Stimulated activated CD4-positive, alpha-beta T cell treated with anti-CD3 and anti-CD28 coated beads, Interleukin-15, amount 100 ng/mL, for 48 hours (primary cell): ENCODE data around the gene SLC24A4.

Experiments used
- DNase-seq, 2 donors: peaks; one replicate each; pipeline ENCODE4 v3.0.0-alpha.2; 2020; ENCODE audit warnings: low read depth in 2 of 2

Gene SLC24A4

DNA sequence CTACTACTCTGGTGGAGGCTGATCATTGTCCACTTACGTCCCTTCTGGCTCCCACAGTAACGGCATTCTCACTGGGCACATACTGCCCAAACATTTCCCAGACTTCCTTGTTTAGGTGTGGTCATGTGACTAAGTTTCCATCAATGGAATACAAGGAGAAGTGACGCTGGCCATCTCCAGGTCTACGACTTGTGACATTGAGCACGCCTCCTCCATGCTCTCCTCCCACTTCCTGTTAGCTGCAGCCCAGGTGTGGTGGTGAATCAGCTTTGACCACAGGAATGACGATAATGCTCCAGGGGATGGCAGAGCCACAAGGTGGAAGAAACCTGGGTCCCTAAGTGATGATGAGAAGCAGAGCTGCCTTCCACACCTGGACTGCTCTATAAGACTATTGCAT, 6.0 kb upstream of the SLC24A4 start:
- DNase-seq = no peak

DNA sequence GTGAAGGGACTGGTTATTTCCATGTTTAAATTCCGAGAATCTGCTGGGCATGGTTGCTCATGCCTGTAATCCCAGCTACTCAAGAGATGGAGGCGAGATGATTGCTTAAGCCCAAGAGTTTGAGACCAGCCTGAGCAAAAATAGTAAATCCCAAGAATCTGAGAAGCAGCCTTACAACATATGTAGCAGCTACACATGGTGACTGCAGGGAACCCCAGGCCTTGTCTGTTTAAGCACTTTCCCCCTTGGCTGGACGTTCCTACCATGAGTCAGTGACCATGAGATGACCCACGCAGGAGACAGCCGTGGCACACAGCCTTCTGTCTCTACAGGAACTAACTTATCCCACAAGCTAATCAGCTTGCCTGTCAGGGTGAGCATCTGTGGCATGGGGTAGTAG, 5.5 kb upstream of the SLC24A4 start:
- no peak for DNase-seq

DNA sequence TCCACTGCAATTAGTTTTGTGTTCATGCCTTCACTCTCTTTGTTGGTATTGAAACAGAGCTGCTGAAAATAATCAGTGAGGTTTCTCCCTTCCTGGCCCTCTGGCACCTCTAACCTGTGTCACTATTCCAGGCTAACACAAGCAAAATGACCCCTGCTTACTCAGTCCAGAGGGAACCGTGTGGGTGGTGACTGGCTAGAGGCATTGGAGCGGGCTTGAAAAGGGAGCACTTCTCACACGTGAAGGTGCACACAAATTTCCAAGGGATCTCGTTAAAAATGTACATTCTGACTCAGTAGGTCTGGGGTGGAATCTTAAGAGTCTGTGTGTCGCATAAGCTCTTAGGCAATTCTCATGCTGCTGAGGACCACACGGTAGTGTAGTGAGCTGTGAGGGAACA, 1.3 kb upstream of the SLC24A4 start:
- no peak for DNase-seq

DNA sequence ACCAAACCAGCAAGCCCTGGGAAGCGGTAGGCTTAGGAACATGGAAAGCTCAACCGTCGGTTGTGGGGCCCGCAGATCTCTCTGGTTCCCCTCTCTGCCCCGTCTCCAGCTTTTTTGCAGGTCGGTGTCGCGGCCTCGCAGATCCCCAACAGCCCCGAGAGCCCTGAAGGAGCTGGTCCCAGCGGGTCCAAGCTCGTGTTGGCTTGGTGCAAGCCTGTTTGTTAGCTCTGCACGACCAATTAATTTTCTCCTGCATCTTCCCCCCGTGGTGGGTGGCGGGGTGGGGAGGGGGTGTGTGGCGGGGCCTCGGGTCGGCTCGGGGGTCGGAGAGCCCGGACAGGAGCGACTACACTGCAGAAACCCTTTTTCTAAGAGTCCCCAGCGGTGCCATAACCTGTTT, 449 bp upstream of the SLC24A4 start:
- DNase-seq = no peak

DNA sequence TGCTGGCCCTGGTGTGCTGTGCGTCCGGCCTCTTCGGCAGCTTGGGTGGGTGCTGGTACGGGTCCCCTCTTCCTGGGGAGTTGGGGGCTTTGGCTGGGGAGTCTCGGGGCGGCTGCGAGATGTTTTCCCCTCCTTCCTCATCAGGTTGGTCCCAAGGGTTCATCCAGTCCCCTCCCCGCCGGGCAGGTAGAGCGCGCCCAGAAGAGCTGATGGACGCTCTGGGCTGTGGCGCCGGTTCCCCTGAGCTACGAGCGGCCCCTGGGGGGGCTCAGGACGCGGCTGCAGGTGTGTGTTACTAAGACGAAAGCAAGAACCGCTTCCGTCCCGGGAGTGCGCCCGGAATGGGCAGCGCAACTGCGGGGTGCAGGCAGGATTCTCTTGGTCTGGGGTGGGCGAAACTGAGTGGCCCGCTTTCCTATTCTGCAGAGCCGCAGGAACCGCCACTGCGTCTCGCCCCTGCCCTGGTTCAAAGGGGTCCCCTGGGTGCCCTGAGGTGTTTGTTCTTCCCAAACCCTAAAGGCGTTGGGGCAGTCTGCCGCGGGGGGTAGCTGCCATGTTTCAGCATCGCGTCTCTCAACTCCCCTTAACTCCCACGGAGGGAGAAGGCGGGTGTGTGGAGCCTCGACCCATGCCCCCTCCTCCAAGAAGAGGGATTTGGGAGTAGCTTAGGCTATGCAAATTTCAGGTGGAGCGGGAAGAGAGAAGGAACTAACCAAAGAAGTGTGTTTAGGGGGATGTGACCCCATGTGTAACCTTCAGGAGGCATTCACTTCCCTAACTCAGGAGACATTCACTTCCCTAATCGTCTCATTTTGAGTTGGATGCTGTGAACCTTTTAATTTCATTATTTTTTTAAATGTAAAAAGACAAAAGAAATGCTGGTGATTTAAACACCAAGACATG, 1.2 kb downstream of the SLC24A4 start:
- no peak for DNase-seq

DNA sequence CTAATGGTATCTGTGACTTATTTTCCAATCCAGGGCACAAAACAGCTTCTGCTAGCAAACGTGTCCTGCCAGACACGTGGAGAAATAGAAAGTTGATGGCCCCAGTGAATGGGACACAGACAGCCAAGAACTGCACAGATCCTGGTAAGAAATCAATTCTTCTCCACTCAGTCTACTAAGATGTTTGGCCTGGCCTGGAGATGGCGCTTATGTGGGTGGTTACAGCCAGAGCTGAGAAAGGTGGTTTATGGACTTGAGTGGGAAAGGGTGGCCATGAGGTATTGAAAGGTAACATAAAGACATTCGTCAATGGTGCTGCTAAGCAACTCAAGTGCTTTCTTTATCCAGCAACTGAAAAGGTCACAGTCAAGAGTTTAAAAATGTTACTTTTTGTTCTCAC, 2.9 kb downstream of the SLC24A4 start:
- no peak for DNase-seq

DNA sequence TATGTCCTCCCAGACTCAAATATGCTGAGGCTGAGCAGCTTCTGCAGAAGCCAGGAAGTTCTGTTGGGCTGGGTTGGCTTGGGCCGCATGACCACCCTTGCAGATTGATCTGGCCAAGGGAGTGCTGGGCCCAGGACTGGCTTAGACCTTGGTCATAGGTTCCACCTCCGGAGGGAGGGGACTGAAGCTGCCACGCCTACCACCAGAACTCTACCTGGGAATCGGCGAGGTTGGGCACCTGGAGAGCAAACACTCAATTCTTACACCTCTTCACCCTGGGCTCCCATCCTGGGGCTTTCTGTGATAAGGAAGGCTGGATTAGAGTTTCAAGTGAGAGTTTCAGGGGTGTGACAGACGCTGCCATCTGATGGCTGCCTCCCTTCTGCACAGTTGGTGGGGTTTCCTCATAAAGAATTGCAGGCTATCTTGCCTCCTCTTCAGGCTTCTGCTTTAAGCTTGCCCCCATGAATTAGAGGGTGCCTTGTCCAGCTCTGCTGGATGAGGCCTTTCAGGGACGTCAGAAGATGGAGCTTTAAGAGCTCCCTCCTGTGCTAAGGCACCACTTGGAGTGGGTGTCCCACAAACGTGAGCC, 5.8 kb downstream of the SLC24A4 start:
- no peak for DNase-seq

DNA sequence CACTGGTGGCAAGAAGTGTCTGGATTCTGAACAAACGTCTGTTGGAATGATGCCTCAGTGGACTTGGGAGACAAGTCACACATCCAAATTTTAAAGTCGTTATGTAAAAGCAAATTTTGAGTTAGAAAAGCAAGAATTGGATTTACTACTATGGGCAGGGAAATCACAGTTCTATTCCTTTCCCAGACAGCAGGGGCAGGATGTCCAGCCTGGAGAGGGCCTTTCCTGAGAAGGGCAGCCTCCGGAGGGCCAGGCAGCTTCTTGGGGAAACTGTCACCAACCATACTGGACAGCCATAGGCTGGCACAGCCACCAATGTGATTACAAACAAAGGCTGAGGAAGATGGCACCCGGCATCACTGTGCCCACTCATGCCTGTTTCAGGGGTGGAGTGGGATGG, 11.1 kb downstream of the SLC24A4 start:
- DNase-seq = no peak

DNA sequence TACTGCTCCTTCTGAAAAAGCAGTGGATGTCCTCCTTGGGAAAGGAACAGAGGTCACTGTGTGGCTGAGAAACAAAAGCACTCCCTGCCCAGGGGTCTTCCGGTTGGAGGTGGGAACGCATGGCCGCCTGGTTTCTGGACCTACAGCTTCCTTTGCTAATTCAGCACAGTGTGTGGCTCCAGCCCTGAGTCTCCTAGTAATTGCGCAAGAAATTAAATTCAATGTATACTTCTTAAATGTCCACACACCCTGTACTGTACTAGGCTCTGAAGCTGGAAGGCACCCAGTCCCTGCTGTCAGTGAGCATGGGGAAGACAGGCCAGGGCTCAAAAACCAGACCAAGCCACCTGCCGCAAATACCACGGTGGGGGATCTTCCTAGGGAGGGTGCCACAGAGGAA, 13.4 kb downstream of the SLC24A4 start:
- DNase-seq = no peak

DNA sequence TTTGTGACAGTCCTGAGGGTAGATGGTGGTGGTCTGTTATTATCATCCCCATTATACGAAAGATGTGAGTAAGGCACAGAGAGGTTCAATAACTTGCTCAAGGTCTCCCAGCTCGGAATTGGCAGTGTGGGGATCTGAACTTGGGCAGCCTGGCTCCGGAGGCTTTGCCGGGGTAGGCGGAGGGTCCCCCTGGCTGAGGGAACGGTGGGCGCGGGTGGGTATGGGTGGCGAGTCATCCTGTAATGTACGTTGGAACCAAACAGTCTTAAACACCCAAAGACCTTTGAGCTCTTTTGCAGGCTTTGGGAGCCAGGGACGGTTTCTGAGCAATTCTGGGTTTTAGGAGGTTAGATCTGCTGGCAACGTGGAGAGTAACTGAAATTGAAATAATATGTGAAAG, 16.5 kb downstream of the SLC24A4 start:
- DNase-seq = no peak

DNA sequence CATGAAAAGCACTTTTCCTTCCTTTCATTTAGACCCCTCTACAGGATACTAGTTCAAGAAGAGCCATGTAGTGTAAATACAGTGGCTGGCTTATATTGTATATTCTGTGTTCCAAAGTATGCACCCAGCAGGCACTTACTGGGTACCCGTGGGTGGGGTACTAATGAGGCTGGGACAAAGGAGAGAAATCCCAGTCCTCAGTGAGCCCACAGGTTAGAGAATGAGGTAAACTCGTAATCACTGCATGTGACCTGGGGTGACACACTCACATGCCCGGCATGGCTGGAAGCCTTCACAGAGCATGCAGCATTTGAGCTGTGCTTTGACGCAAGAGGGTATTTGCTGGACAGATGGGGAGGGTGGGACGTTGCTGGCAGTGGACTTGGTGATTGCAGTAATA, 17.1 kb downstream of the SLC24A4 start:
- no peak for DNase-seq

DNA sequence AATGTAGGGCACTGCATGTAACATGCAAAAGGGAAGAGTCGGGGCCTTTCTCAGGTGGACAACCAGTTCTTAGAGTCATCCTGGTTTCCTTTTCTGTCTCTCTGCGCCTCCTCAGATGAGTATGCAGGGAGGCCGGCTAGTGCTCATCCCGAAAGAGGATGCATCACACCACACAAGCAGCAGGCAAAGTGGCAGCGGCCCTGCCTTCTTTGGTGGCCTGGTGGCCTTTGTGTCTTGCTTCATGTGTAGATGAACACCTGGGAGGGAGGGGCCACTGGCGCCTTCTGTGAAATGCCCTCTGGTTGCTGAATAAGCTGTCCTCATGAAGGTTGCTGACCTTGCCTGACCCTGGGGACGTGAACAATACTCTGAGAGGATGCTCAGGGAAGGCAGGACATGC, 18.0 kb downstream of the SLC24A4 start:
- peak in 1 of 2 donors; percentile 24 for DNase-seq

DNA sequence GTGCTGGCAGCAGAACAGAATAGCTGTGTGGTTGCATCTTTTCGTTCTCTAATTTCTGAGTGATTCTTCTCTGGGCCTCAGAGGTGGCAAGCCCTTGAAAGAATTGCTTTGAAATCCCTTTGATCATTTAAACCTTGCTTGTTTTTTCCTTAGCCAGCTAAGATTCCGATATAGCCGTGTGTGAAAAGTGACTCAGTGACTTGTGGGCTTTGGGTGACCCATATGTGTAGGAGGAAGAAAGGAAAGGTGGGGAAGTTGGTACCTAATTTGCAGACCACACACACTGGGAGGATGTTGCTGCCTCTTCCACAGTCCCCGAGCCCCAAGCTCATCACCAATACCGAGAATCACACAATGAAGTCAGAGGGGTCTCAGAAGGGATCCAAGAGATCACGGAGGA, 18.8 kb downstream of the SLC24A4 start:
- peak; percentile 37 to 43 for DNase-seq

DNA sequence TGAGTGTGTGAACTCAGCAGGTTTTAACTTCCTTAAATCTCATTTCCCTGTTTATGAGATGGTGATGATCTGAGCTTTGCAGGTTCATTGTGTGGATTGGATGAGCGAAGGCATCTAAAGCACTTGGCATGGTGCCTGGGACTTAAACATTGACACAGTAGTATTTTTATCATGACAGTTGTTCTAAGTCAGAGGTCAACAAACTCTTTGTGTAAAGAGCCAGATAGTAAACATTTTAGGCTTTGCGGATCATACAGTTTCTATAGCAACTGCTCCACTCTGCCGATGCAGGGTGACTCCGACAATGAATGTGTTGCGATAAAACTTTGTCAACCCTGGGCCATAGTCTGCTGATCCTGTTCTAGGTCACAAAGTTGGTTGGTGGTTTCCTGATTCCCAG, 25.2 kb downstream of the SLC24A4 start:
- no peak for DNase-seq

DNA sequence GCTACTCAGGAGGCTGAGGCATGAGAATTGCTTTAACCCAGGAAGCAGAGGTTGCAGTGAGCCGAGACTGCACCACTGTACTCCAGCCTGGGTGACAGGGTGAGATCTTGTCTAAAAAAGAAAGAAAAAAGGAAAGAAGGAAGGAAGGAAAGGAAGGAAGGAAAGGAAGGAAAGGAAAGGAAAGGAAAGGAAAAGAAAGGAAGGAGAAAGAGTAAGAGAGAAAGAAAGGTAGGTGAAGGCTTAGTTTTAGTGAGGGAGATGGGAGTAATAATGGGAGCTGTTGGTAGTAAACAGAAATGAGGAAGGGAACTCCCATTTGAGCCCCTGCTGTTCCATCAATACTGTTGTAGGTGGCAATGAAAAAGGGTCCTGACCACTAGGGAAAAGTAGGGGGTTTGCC, 28.8 kb downstream of the SLC24A4 start:
- DNase-seq = no peak

DNA sequence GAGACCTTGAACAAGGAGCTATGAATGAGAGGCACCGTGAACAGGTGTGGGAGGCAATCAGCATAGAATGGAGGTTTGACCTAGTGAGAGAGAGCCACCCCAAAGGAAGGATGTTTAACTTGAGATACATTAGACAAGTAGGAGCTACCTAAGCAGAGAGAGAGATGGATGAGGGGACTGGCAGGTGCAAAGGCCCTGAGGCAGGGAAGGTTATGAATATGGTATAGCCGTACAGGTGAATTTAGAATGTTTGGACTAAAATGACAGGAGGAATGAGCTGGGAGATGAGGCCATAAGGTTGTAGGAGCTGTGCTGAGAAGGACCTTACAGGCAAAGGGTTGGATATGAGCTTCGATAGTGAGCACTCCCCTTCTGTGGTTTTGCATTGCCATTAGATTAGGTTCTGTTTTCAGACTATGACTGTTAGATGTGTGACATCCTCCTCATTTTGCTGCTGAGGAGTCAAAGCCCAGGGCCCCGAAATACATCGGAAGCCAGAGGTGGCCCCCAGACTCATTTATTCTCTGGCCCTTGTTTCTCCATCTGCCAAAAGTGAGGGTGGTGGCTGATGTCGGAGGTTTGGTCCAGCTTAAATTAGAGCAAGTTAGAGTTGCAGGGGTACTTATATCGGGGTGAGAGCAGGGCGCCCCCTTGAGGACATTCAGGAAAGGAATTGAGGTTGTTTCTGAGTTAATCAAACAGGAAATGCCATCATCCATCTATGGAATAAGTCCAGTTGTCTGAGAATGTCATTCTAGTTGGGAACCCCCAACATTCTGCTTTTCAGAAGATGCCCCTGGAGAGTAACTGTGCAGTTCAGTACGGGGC, 29.4 kb downstream of the SLC24A4 start:
- peak in 1 of 2 donors; percentile 39 for DNase-seq

DNA sequence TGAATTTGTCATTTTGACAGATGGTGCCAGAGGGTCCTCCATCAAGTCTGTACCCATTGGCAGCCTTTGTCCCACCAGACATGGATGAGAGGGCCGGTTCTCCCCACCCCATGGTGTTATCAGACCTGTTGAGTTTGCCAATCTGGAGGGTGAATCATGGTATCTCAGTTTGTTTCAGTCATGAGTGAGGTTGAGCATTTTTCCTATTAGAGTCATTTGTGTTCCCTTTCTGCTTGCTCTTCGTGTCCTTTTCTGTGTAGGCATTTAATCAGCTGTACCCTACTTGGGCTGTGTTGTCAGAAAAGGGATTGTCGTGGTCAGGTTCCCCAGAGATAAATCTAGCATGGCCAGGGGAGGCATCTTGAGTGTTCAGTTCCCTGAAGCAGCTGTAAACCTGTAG, 30.5 kb downstream of the SLC24A4 start:
- no peak for DNase-seq

DNA sequence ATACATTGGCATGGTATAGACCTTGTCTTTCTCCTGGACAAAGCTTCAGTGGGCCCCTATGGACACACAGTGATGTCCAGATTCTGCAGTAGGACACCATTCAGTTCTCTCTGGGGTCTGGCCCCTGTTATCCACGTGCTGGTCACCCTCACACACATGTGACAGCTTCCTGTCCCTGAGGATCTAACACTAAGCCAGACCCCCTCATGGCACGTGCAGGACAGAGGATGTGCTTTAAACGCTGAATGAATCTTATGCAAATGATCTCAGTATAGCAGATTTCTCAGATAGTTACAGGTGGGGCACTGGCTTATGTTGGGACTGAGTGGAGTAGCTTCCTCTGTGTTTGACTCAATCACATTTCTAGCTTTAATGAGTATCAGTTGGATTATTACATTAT, 33.7 kb downstream of the SLC24A4 start:
- DNase-seq = no peak

DNA sequence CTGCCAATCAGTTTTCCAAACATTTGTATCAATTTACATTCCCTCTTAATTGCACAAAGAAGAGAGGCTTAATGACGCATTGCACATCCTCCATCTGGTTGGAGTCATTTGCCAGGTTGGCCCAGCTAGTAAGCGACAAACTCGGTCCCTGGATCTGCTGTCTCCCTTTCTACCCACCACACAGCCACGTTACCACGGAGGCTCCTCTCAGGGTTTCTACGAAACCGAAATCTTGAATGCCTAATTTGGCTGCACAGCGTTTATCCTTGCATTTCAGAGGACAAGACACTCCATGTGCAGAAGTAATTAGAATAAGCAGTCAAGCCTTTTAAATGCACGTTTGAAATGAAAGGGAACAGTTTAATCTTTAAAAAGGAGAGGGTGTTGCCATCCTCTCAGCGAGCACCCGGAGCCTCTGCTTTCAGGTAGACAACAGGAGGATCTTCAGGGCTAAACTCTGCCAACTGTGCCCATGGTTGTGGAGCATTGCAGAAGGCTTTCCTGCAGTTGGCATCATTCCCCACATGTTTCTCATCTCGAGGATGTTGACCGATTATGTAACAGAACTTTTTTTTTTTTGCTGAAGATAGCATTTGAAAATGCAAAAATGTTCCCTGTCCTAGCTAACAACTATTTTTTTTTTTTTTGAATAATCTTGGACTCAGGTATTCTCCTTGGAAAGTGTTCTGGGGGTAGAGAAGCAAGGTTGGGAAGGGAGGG, 37.8 kb downstream of the SLC24A4 start:
- DNase-seq = no peak

DNA sequence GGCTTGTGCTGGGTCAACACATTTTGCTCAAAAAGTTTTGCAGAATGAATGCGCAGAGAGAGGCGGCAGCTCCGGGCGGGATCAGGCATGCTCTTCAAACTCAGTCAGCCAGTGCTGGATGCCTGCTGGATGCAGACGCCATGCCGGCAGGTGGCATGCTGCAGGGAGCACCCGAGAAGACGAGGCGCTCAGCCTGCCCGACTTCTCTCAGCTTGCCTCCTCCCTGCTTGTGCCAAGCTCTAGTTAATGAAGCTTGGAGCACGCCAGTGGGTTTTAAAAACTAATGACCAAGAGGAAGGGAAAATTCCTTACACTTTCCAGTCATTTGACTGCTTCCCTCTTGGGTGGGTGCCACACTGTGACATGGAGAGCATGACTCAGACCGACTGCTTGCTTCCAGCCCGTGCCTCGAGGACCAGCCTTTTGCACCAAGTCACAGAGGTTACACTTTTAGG, 39.8 kb downstream of the SLC24A4 start:
- DNase-seq = no peak

DNA sequence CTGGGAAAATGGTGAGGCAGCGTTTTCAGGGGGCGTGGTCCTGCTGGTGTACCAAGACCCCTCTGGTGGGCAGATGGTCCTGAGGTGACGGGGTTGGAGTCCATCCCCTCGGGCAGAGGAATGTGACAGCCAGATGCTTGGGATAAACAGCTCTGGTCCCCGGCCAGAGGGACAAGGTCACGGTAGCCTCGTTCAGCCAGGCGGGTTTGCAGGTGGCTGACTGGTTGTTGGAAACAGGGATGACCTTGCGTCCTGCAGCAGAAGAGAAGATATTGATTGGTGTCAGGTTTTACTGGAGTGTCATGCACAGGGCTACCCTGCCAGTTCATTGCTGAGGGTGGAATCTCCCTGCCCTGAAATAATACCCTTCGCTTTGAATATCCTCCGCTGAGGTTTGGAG, 43.3 kb downstream of the SLC24A4 start:
- no peak for DNase-seq

DNA sequence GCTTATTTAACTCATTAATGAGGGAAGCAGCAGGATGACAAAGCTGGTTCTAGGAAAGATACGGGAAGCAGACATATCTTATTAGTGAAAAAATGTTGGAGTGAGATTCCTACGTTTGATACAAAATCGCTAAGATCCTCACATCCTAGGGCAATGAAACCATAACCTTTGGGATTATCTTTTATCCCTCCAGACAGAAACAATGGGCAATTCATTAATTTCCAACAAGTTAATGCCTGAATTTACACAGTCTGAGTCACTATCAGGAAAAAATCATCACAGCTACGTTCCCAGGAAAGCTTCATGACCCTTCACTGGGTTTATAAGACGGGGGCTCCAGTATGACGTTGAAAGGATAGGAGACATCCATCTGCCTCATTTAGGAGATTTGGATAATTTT, 45.0 kb downstream of the SLC24A4 start:
- DNase-seq = no peak
